GM18873 (cell line): ENCODE results near the gene MEIKIN.

Experiments used
- ATAC-seq: cut with Tn5 transposase; IDR thresholded peaks from one replicate; pipeline ENCODE4 v1.9.1; 2021; ENCODE audit warnings: mild to moderate bottlenecking, moderate library complexity, moderate number of reproducible peaks; ENCODE audit not compliant: unreplicated experiment, low FRiP score

MEIKIN gene

GRCh38 chr5:131974622-131974955, 29.1 kb upstream of the MEIKIN start:
- no peak for ATAC-seq

GRCh38 chr5:131974016-131974415, 28.6 kb upstream of the MEIKIN start:
- no peak for ATAC-seq

- ATAC-seq: no peak
These were observed 27.7 kb upstream of the MEIKIN start for GRCh38 chr5:131973089-131973712.

- no peak for ATAC-seq
These were observed 23.0 kb upstream of the MEIKIN start for GRCh38 chr5:131968396-131968954.

- no peak for ATAC-seq
These were observed 21.1 kb upstream of the MEIKIN start for GRCh38 chr5:131966551-131966950.

GRCh38 chr5:131965826-131966415, 20.5 kb upstream of the MEIKIN start:
- ATAC-seq: no peak

- no peak for ATAC-seq
These were observed 14.4 kb upstream of the MEIKIN start for GRCh38 chr5:131959906-131960305.

GRCh38 chr5:131959136-131959535, 13.7 kb upstream of the MEIKIN start:
- no peak for ATAC-seq

- ATAC-seq: no peak
These were observed 12.4 kb upstream of the MEIKIN start for GRCh38 chr5:131957721-131958441.

- ATAC-seq: no peak
These were observed 8.5 kb upstream of the MEIKIN start for GRCh38 chr5:131953969-131954368.

- no peak for ATAC-seq
These were observed 6.9 kb upstream of the MEIKIN start for GRCh38 chr5:131952301-131952857.

GRCh38 chr5:131950706-131951105, 5.2 kb upstream of the MEIKIN start:
- no peak for ATAC-seq

- no peak for ATAC-seq
These were observed 2.0 kb upstream of the MEIKIN start for GRCh38 chr5:131947445-131947844.

- no peak for ATAC-seq
These were observed 537 bp downstream of the MEIKIN start for GRCh38 chr5:131944702-131945550.

- ATAC-seq: no peak
These were observed 1.5 kb downstream of the MEIKIN start for GRCh38 chr5:131943916-131944315.

- no peak for ATAC-seq
These were observed 3.4 kb downstream of the MEIKIN start for GRCh38 chr5:131942016-131942415.

- no peak for ATAC-seq
These were observed 5.6 kb downstream of the MEIKIN start for GRCh38 chr5:131939690-131940345.

GRCh38 chr5:131932235-131932634, 13.2 kb downstream of the MEIKIN start:
- no peak for ATAC-seq

- no peak for ATAC-seq
These were observed 16.5 kb downstream of the MEIKIN start for GRCh38 chr5:131928957-131929356.

GRCh38 chr5:131926168-131926567, 19.3 kb downstream of the MEIKIN start:
- no peak for ATAC-seq
